K562 (cell line): ENCODE results near the gene GNG3. TPM values are rescaled to one million over a fixed set of nuclear protein-coding genes. Genes with fewer than 3 reads are reported as not detected.

Experiments
- CBX2 ChIP-seq: fragments of 200-600 bp; sonication (generic); IDR thresholded peaks from one replicate; pipeline ENCODE4 v1.6.1; 2012; ENCODE audit warnings: mild to moderate bottlenecking, low read length, inconsistent platforms; ENCODE audit not compliant: insufficient read depth, poor library complexity, severe bottlenecking
- ERF ChIP-seq: fragments of 450-650 bp; formaldehyde crosslinking; IDR thresholded peaks from 2 replicates; pipeline ENCODE4 v1.4.0; 2020; ENCODE audit warnings: mild to moderate bottlenecking, mixed read lengths
- HLTF ChIP-seq: fragments of 450-650 bp; IDR thresholded peaks from 2 replicates; pipeline ENCODE4 v1.6.1; 2016
- KDM5B ChIP-seq: fragments of 200-600 bp; sonication (generic); IDR thresholded peaks from 2 replicates; pipeline ENCODE4 v1.6.1; 2012; ENCODE audit warnings: low read depth, mild to moderate bottlenecking, moderate library complexity, low read length, control low read depth, inconsistent platforms; ENCODE audit not compliant: insufficient replicate concordance
- polyA plus RNA-seq, 8 experiments: library from polyadenylated mRNA; depleted of rRNA in 4 of 8; stranded (reverse) in 5 of 8; unstranded in 3 of 8; fragments of >200 nt; fragmentation: Nextera tagmentation in 2 of 8; fragmentation: Illumina TruSeq in 1 of 8; extraction: Ambion mirVana in 2 of 8; extraction: Trizol in 1 of 8; gene quantifications; 2 replicates each; pipeline versions ENCODE4 v1.2.1 to v1.2.3, GENCODE V29; 2011 to 2014; ENCODE audit warnings: inconsistent platforms in 1 of 8, missing spikeins in 1 of 8
- total RNA-seq, 7 experiments: library from RNA; depleted of rRNA in 6 of 7; stranded (reverse); fragments of >200 nt in 6 of 7; fragmentation: Illumina TruSeq in 2 of 7; extraction: Trizol in 2 of 7; gene quantifications; 2 replicates each; pipeline versions ENCODE4 v1.2.1 to v1.2.3, GENCODE V29; 2011 to 2021; ENCODE audit warnings: low replicate concordance in 1 of 7
- TF ChIP-seq, protein P1 (sequence below): fragments of 450-650 bp; IDR thresholded peaks from 2 replicates; pipeline ENCODE4 v1.6.1; 2016; ENCODE audit warnings: mild to moderate bottlenecking, moderate library complexity
- TF ChIP-seq, protein P2 (sequence below): fragments of 450-650 bp; formaldehyde crosslinking; IDR thresholded peaks from 2 replicates; pipeline ENCODE4 v1.4.0; 2020; ENCODE audit warnings: mild to moderate bottlenecking, moderate library complexity
- TF ChIP-seq, protein P3 (sequence below), 2 experiments: fragments of 450-650 bp; conservative IDR thresholded peaks; 2 replicates each; pipeline ENCODE4 v1.6.1; 2017; ENCODE audit warnings: mild to moderate bottlenecking in 2 of 2, moderate library complexity in 2 of 2

GNG3 gene
- total and polyA plus RNA-seq, 9 of the 15 experiments (the other 6 are each of a cell fraction or from before 2014, with no cell fraction given) = 0.07 TPM; not detected in 8

DNA sequence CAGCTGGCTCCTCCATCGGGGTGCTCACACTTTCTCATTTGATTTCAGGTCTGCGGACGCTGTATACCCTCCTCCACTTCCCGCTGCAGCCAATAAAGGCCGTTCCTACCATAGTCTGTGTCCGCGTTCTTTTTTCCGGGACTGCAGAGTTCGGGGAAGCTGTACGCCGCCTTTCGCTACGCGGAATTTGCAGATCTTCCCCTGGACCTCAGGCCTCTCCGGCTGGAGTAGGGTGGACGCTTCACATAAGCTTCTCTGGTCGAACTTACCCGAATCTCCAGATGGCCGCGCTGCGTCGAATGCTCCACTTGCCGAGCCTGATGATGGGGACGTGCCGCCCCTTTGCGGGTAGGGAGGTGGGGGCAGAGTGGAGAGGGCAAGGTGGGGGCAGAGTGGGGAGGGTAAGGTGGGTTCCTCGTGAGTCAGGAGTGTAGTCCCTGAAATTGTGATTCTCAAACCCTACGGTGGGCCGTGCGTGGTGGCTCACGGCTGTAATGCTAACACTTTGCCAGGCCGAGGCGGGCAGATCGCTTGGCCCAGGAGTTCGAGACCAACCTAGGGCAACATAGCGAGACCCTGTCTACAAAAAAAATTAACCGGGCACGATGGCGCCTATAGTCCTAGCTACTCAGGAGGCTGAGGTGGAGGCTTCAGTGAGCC lies 41.7 kb upstream of the GNG3 start (continued):
- TF ChIP-seq, protein P1, sequence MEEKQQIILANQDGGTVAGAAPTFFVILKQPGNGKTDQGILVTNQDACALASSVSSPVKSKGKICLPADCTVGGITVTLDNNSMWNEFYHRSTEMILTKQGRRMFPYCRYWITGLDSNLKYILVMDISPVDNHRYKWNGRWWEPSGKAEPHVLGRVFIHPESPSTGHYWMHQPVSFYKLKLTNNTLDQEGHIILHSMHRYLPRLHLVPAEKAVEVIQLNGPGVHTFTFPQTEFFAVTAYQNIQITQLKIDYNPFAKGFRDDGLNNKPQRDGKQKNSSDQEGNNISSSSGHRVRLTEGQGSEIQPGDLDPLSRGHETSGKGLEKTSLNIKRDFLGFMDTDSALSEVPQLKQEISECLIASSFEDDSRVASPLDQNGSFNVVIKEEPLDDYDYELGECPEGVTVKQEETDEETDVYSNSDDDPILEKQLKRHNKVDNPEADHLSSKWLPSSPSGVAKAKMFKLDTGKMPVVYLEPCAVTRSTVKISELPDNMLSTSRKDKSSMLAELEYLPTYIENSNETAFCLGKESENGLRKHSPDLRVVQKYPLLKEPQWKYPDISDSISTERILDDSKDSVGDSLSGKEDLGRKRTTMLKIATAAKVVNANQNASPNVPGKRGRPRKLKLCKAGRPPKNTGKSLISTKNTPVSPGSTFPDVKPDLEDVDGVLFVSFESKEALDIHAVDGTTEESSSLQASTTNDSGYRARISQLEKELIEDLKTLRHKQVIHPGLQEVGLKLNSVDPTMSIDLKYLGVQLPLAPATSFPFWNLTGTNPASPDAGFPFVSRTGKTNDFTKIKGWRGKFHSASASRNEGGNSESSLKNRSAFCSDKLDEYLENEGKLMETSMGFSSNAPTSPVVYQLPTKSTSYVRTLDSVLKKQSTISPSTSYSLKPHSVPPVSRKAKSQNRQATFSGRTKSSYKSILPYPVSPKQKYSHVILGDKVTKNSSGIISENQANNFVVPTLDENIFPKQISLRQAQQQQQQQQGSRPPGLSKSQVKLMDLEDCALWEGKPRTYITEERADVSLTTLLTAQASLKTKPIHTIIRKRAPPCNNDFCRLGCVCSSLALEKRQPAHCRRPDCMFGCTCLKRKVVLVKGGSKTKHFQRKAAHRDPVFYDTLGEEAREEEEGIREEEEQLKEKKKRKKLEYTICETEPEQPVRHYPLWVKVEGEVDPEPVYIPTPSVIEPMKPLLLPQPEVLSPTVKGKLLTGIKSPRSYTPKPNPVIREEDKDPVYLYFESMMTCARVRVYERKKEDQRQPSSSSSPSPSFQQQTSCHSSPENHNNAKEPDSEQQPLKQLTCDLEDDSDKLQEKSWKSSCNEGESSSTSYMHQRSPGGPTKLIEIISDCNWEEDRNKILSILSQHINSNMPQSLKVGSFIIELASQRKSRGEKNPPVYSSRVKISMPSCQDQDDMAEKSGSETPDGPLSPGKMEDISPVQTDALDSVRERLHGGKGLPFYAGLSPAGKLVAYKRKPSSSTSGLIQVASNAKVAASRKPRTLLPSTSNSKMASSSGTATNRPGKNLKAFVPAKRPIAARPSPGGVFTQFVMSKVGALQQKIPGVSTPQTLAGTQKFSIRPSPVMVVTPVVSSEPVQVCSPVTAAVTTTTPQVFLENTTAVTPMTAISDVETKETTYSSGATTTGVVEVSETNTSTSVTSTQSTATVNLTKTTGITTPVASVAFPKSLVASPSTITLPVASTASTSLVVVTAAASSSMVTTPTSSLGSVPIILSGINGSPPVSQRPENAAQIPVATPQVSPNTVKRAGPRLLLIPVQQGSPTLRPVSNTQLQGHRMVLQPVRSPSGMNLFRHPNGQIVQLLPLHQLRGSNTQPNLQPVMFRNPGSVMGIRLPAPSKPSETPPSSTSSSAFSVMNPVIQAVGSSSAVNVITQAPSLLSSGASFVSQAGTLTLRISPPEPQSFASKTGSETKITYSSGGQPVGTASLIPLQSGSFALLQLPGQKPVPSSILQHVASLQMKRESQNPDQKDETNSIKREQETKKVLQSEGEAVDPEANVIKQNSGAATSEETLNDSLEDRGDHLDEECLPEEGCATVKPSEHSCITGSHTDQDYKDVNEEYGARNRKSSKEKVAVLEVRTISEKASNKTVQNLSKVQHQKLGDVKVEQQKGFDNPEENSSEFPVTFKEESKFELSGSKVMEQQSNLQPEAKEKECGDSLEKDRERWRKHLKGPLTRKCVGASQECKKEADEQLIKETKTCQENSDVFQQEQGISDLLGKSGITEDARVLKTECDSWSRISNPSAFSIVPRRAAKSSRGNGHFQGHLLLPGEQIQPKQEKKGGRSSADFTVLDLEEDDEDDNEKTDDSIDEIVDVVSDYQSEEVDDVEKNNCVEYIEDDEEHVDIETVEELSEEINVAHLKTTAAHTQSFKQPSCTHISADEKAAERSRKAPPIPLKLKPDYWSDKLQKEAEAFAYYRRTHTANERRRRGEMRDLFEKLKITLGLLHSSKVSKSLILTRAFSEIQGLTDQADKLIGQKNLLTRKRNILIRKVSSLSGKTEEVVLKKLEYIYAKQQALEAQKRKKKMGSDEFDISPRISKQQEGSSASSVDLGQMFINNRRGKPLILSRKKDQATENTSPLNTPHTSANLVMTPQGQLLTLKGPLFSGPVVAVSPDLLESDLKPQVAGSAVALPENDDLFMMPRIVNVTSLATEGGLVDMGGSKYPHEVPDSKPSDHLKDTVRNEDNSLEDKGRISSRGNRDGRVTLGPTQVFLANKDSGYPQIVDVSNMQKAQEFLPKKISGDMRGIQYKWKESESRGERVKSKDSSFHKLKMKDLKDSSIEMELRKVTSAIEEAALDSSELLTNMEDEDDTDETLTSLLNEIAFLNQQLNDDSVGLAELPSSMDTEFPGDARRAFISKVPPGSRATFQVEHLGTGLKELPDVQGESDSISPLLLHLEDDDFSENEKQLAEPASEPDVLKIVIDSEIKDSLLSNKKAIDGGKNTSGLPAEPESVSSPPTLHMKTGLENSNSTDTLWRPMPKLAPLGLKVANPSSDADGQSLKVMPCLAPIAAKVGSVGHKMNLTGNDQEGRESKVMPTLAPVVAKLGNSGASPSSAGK = peak; percentile 53
- TF ChIP-seq ERF (CRISPR knock-in tag) (no peak), KDM5B (peak; percentile 82), HLTF (no peak), CBX2 (no peak)
- TF ChIP-seq, protein P2, sequence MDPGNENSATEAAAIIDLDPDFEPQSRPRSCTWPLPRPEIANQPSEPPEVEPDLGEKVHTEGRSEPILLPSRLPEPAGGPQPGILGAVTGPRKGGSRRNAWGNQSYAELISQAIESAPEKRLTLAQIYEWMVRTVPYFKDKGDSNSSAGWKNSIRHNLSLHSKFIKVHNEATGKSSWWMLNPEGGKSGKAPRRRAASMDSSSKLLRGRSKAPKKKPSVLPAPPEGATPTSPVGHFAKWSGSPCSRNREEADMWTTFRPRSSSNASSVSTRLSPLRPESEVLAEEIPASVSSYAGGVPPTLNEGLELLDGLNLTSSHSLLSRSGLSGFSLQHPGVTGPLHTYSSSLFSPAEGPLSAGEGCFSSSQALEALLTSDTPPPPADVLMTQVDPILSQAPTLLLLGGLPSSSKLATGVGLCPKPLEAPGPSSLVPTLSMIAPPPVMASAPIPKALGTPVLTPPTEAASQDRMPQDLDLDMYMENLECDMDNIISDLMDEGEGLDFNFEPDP = 0 out of 2 replicates have a peak, but pooled peaks have one; percentile 4
- TF ChIP-seq, protein P3, sequence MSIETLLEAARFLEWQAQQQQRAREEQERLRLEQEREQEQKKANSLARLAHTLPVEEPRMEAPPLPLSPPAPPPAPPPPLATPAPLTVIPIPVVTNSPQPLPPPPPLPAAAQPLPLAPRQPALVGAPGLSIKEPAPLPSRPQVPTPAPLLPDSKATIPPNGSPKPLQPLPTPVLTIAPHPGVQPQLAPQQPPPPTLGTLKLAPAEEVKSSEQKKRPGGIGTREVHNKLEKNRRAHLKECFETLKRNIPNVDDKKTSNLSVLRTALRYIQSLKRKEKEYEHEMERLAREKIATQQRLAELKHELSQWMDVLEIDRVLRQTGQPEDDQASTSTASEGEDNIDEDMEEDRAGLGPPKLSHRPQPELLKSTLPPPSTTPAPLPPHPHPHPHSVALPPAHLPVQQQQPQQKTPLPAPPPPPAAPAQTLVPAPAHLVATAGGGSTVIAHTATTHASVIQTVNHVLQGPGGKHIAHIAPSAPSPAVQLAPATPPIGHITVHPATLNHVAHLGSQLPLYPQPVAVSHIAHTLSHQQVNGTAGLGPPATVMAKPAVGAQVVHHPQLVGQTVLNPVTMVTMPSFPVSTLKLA (conservative IDR thresholded peaks at IDR 0.05) = peak in 1 of 2 experiments; percentile 9; a peak in 1 of 4 replicates
